ENCODE results near the gene IRAK3.
"Not testable (repeated sequence)": the region's sequence is repeated elsewhere in the genome, so short reads cannot be mapped to it uniquely, and the experiment has no call there.

- TF ChIP-seq, protein P1, sequence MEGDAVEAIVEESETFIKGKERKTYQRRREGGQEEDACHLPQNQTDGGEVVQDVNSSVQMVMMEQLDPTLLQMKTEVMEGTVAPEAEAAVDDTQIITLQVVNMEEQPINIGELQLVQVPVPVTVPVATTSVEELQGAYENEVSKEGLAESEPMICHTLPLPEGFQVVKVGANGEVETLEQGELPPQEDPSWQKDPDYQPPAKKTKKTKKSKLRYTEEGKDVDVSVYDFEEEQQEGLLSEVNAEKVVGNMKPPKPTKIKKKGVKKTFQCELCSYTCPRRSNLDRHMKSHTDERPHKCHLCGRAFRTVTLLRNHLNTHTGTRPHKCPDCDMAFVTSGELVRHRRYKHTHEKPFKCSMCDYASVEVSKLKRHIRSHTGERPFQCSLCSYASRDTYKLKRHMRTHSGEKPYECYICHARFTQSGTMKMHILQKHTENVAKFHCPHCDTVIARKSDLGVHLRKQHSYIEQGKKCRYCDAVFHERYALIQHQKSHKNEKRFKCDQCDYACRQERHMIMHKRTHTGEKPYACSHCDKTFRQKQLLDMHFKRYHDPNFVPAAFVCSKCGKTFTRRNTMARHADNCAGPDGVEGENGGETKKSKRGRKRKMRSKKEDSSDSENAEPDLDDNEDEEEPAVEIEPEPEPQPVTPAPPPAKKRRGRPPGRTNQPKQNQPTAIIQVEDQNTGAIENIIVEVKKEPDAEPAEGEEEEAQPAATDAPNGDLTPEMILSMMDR (IDR thresholded peaks at IDR 0.05; ENCODE audit: extremely low read depth in 1 of 2, insufficient read depth in 1 of 2, low read depth in 1 of 2, low read length in 2 of 2), result not testable (repeated sequence)
- TF ChIP-seq POLR2A (IDR thresholded peaks at IDR 0.05; ENCODE audit: low read depth, low read length); POLR2AphosphoS5 (IDR thresholded peaks at IDR 0.05; ENCODE audit: insufficient read depth, low read depth, low read length); EZH2 (IDR thresholded peaks at IDR 0.05; ENCODE audit: borderline replicate concordance, low read depth, low read length, severe bottlenecking); MYC (IDR thresholded peaks at IDR 0.05; ENCODE audit: low read depth, low read length); FOS (IDR thresholded peaks at IDR 0.05; ENCODE audit: borderline replicate concordance, insufficient read depth, low read length); JUN (IDR thresholded peaks at IDR 0.05; ENCODE audit: borderline replicate concordance, insufficient read depth, insufficient read length, low read depth); MAX (IDR thresholded peaks at IDR 0.05; ENCODE audit: insufficient read depth, insufficient read length); GATA2 (IDR thresholded peaks at IDR 0.05; ENCODE audit: insufficient read depth, insufficient read length, low read depth, low read length): not testable (repeated sequence)
Measured at GRCh38 chr12:66213011-66213410, 24.0 kb downstream of the IRAK3 start.

Measured in endothelial cell of umbilical vein (primary cell).